ENCODE data around the gene INPP5J.

Gene INPP5J

DNA sequence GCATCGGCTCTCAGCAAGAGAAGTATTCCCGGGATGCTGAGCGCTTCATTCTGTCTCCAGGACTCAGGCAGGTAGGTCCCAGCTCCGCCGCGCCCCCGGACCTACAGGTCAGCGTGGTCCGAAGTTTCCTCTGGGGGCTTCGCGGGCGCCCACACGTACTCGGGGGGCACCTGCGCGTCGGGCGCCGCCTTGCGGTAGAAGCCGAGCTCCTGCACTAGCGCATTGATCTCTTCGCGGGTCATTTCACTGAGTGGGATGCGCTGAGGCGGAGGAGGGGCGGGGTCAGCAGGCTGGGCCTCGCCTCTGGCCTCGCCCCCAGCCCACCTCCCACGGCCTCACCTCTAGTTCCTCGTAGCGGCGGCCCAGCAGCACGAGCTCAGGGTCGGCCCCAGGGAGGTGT is 17.9 kb upstream of the INPP5J start:
- Histone ChIP-seq H3K36me3 (peaks cover 14% of the 10 kb centered on the region), H3K27me3 (peaks cover 20% of the 10 kb centered on the region), H3K27ac (no peak overlapping the region), H3K9me3 (no peaks in the 10 kb centered on the region), H3K4me1 (ENCODE audit: control insufficient read depth in 1 of 2, insufficient read depth in 1 of 2, low read depth in 1 of 2, low read length in 1 of 2) (peaks cover 10 to 12% of the 10 kb centered on the region in 2 experiments), H3K4me3 (ENCODE audit: low read depth in 1 of 2, low read length in 1 of 2) (no peak overlapping the region)
- TF ChIP-seq, protein P1, sequence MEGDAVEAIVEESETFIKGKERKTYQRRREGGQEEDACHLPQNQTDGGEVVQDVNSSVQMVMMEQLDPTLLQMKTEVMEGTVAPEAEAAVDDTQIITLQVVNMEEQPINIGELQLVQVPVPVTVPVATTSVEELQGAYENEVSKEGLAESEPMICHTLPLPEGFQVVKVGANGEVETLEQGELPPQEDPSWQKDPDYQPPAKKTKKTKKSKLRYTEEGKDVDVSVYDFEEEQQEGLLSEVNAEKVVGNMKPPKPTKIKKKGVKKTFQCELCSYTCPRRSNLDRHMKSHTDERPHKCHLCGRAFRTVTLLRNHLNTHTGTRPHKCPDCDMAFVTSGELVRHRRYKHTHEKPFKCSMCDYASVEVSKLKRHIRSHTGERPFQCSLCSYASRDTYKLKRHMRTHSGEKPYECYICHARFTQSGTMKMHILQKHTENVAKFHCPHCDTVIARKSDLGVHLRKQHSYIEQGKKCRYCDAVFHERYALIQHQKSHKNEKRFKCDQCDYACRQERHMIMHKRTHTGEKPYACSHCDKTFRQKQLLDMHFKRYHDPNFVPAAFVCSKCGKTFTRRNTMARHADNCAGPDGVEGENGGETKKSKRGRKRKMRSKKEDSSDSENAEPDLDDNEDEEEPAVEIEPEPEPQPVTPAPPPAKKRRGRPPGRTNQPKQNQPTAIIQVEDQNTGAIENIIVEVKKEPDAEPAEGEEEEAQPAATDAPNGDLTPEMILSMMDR (IDR thresholded peaks at IDR 0.05): no peak

DNA sequence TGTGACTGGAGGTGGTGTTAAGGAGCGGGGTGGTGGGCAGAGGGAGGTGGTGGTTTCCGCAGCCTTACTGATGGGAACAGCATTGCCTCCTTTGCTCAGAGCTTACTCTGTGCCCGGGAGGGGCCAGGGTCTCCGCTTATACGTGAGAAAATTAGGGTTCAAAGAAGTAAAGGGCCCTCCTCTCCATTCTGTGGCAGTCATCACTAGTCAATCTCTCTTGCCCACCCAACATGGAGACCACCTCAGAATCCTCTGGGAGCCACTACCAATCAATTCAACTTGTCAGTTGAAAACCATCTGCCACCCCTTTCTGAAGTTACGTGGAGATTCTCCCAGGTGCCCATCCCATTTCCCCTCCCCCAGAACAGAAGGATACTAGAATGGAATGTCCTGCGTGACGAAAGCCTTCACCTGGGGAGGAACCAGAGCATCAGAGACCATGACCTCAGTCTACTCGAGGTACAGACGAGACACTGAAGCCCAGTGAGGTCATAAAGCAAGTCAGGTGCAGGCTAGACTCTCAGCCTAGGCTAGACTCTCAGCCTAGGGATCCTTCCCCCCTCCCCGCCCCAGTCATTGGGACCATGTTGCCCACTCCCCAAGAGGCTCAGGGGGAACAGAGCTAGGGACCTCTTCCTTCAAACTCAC is 17.4 kb upstream of the INPP5J start:
- Histone ChIP-seq H3K9me3 (no peaks in the 10 kb centered on the region), H3K4me1 (ENCODE audit: control insufficient read depth in 1 of 2, insufficient read depth in 1 of 2, low read depth in 1 of 2, low read length in 1 of 2) (peaks cover 10 to 12% of the 10 kb centered on the region in 2 experiments), H3K4me3 (ENCODE audit: low read depth in 1 of 2, low read length in 1 of 2) (no peak overlapping the region), H3K27me3 (peaks cover 20% of the 10 kb centered on the region), H3K27ac (no peak overlapping the region), H3K36me3 (peaks cover 9% of the 10 kb centered on the region)
- TF ChIP-seq, protein P1 (IDR thresholded peaks at IDR 0.05): no peak

DNA sequence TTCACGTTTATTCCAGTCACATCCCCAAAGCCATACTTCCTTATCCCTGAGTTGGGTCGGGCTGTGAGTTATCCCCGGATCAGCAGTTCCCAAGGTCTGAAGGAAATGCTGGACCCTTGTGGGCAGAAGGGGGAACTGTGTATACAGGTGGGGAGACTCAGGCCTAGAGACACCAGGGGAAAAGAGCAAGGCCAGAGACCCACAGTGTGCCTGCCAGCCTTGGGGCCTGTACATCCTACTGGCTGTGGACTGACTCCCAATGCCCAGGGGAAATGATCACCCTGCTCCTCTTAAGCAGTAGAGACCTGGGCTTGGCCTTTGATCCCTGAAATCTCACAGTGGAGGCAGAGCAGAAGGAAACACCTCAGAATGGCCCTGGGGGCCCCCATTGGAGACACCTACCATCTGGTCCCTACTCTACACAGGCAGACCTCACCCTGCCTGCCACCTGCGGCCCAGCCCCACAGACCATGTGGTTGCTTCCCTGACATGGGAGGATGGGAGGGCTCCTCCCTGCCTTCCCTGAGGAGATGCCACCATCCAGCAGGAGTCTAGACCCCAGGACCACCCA is 16.7 kb upstream of the INPP5J start:
- Histone ChIP-seq H3K9me3 (no peaks in the 10 kb centered on the region), H3K27ac (no peak overlapping the region), H3K4me1 (ENCODE audit: control insufficient read depth in 1 of 2, insufficient read depth in 1 of 2, low read depth in 1 of 2, low read length in 1 of 2) (peaks cover 10 to 12% of the 10 kb centered on the region in 2 experiments), H3K27me3 (peaks cover 20% of the 10 kb centered on the region), H3K4me3 (ENCODE audit: low read depth in 1 of 2, low read length in 1 of 2) (no peak overlapping the region), H3K36me3 (peaks cover 2% of the 10 kb centered on the region)
- TF ChIP-seq, protein P1 (IDR thresholded peaks at IDR 0.05): no peak

DNA sequence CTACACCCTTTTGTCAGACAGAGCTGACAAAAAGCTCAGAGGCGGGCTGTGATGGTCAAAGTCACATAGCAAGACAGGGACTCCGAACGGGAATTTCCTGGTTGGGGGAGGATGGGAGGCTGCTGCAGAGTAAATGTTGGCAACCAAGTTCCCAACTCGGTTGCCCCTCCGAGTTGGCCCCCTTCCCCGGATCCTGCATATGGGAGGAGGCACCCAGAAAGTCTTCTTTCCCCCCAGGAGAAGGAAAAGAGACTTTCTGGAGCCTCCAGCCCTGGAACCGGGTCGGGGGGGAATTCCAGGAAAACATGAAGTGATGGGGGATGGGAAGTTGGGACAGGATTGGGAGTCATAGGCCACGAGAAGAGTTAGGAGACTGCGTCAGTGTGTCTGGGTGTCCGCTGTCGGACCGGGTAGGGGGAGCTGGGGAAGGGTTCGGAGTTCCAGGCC is 16.0 kb upstream of the INPP5J start:
- TF ChIP-seq, protein P1 (IDR thresholded peaks at IDR 0.05): no peak
- Histone ChIP-seq H3K27ac (no peak overlapping the region), H3K9me3 (no peaks in the 10 kb centered on the region), H3K4me1 (ENCODE audit: control insufficient read depth in 1 of 2, insufficient read depth in 1 of 2, low read depth in 1 of 2, low read length in 1 of 2) (peaks cover 10 to 12% of the 10 kb centered on the region in 2 experiments), H3K27me3 (peaks cover 20% of the 10 kb centered on the region), H3K36me3 (no peaks in the 10 kb centered on the region), H3K4me3 (ENCODE audit: low read depth in 1 of 2, low read length in 1 of 2) (peak overlapping the region; percentile 60 to 74)

DNA sequence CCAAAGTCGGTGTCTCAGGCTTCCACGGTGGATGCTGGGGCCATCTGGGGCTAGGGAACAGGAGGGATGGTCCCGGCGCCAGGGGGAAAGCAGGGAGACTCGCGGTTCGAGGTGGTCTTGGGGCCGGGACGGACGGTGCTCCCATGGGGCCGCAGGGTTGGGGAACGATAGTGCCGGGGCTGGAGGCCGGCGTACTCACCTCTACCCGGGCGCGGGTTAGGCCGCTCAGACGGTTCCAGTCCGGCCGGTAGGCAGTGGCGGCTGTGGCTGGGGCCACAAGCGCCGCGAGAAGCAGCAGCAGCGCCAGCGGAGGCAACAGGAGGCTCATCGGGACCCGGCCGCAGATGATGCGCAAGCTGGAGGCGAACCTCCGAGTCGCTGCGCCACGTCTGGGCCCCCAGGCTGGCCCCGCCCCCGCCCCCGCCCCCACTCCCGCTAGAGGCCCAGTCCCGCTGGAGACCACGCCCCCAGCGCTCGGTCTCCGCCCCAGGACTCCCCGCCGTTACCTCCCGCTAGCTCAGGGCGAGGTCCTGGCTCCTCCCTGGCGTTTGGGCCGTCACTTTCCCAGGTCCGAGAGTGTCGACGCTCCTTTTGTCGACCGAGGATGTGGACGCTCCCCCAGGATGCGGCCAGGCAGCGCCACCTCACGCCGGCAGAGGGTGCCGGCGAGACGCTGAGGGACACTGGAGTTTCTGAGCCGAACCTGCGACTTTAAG is 15.4 kb upstream of the INPP5J start, which contains the start of gene SELENOM:
Gene SELENOM (minus strand): TSS at position 391 of the 716 bp plus-strand sequence. CDS start 63 bp downstream, at position 328.
- TF ChIP-seq, protein P1 (IDR thresholded peaks at IDR 0.05): peak; percentile 88
- no peaks in the 10 kb centered on the region for H3K9me3 ChIP-seq
- no peaks in the 10 kb centered on the region for H3K36me3 ChIP-seq
- H3K27ac ChIP-seq: peak within 1 kb of the TSS; percentile 50
- peak within 1 kb of the TSS; percentile 60 to 74 for H3K4me3 ChIP-seq (ENCODE audit: low read depth in 1 of 2, low read length in 1 of 2)
- peaks cover 10 to 12% of the 10 kb centered on the region in 2 experiments for H3K4me1 ChIP-seq (ENCODE audit: control insufficient read depth in 1 of 2, insufficient read depth in 1 of 2, low read depth in 1 of 2, low read length in 1 of 2)
- H3K27me3 ChIP-seq: peaks cover 20% of the 10 kb centered on the region

All from neutrophil (primary cell).